ENCODE results near the gene ZMIZ2.

DNA sequence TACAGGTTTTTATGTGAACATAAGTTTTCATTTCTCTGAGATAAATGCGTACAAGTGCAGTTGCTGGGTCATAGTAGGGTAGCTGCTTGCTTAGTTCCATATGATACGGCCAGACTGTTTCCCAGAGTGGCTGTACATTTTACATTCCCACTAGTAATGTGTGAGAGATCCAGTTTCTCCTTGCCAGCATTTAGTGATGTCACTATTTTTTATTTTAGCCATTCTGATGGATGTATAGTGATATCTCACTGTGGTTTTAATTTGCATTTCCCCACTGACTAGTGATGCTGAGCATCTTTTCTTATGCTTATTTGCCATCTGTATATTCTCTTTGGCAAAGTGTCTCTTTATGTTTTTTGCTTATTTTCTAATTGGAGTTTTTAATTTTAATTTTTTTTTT lies 4.2 kb downstream of the ZMIZ2 start:
- TF ChIP-seq ZNF704 (tag by site-specific recombination; IDR thresholded peaks at IDR 0.05): no peak
- TF ChIP-seq, protein P1, sequence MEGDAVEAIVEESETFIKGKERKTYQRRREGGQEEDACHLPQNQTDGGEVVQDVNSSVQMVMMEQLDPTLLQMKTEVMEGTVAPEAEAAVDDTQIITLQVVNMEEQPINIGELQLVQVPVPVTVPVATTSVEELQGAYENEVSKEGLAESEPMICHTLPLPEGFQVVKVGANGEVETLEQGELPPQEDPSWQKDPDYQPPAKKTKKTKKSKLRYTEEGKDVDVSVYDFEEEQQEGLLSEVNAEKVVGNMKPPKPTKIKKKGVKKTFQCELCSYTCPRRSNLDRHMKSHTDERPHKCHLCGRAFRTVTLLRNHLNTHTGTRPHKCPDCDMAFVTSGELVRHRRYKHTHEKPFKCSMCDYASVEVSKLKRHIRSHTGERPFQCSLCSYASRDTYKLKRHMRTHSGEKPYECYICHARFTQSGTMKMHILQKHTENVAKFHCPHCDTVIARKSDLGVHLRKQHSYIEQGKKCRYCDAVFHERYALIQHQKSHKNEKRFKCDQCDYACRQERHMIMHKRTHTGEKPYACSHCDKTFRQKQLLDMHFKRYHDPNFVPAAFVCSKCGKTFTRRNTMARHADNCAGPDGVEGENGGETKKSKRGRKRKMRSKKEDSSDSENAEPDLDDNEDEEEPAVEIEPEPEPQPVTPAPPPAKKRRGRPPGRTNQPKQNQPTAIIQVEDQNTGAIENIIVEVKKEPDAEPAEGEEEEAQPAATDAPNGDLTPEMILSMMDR (tag by site-specific recombination; IDR thresholded peaks at IDR 0.05): no peak
- TF ChIP-seq ZNF571 (tag by site-specific recombination; IDR thresholded peaks at IDR 0.05): no peak
- TF ChIP-seq ZNF24 (tag by site-specific recombination; IDR thresholded peaks at IDR 0.05): no peak
- TF ChIP-seq, protein P2, sequence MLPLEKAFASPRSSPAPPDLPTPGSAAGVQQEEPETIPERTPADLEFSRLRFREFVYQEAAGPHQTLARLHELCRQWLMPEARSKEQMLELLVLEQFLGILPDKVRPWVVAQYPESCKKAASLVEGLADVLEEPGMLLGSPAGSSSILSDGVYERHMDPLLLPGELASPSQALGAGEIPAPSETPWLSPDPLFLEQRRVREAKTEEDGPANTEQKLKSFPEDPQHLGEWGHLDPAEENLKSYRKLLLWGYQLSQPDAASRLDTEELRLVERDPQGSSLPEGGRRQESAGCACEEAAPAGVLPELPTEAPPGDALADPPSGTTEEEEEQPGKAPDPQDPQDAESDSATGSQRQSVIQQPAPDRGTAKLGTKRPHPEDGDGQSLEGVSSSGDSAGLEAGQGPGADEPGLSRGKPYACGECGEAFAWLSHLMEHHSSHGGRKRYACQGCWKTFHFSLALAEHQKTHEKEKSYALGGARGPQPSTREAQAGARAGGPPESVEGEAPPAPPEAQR (tag by site-specific recombination; IDR thresholded peaks at IDR 0.05): no peak
- TF ChIP-seq YY1 (tag by site-specific recombination; IDR thresholded peaks at IDR 0.05): no peak
- no peak for TF ChIP-seq ZBTB48 (tag by site-specific recombination; IDR thresholded peaks at IDR 0.05)
- no peak for TF ChIP-seq ZNF654 (tag by site-specific recombination; IDR thresholded peaks at IDR 0.05; ENCODE audit: low read depth)
